ENCODE data around the gene UNC45A. TPM values are rescaled to one million over a fixed set of nuclear protein-coding genes. Genes with fewer than 3 reads are reported as not detected.

The UNC45A gene
- total and polyA plus RNA-seq, 12 donors = 19.2 to 28.0 (median 25.2) TPM

GRCh38 chr15:90936823-90937222, 1.7 kb downstream of the UNC45A start:
- DNase-seq = no peak
- intact Hi-C loops (cut with DNase I) = no loop called here
- TF ChIP-seq CTCF (IDR thresholded peaks at IDR 0.05) = no peak
- no peak overlapping the region for H3K27ac ChIP-seq
- H3K36me3 ChIP-seq = peaks cover 0 to 58% (median 31%) of the 10 kb centered on the region in 9 donors
- 80 to 91% methylated on average over 1 of the region's 1 CpG for WGBS, 2 donors
- H3K4me1 ChIP-seq = peaks cover 6 to 43% (median 28%) of the 10 kb centered on the region in 9 donors
- no peak for ATAC-seq
- H3K27me3 ChIP-seq = no peaks in the 10 kb centered on the region
- H3K4me3 ChIP-seq = no peak overlapping the region
- H3K9me3 ChIP-seq = no peaks in the 10 kb centered on the region

DNA sequence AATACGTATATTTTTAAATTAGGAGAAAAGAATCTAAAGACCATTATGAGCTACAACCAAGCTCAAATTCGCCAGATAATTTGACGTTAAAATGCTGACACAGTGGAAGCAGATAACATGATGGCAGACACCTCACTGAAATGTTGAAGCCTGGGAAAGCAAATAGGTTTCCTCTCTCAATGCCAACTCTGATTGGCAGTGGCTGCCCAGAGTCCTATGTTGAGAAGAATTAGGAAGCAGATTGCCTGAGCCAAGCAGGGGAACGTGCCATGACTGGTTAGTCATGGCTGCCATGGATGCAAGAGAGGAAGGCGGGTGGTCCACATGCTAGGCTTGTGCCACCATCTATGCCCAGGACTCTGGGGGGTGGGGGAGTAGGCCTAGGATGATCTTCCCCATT, 3.2 kb downstream of the UNC45A start:
- WGBS, 2 donors = 87 to 91% methylated on average over 5 of the region's 5 CpGs
- DNase-seq = no peak
- peaks cover 6 to 32% (median 22%) of the 10 kb centered on the region in 9 donors for H3K4me1 ChIP-seq
- intact Hi-C loops (cut with DNase I) = no loop called here
- H3K9me3 ChIP-seq = no peaks in the 10 kb centered on the region
- no peak overlapping the region for H3K27ac ChIP-seq
- H3K36me3 ChIP-seq = peaks cover 0 to 72% (median 44%) of the 10 kb centered on the region in 9 donors
- no peak for ATAC-seq
- no peak overlapping the region for H3K4me3 ChIP-seq
- no peaks in the 10 kb centered on the region for H3K27me3 ChIP-seq
- TF ChIP-seq CTCF (IDR thresholded peaks at IDR 0.05) = no peak

GRCh38 chr15:90939756-90940155, 4.7 kb downstream of the UNC45A start:
- no peak for DNase-seq
- no peak overlapping the region for H3K27ac ChIP-seq
- intact Hi-C loops (cut with DNase I) = no loop called here
- H3K4me3 ChIP-seq = no peak overlapping the region
- peaks cover 0 to 87% (median 53%) of the 10 kb centered on the region in 9 donors for H3K36me3 ChIP-seq
- H3K9me3 ChIP-seq = no peaks in the 10 kb centered on the region
- no peak for TF ChIP-seq CTCF (IDR thresholded peaks at IDR 0.05)
- H3K27me3 ChIP-seq = no peaks in the 10 kb centered on the region
- WGBS, 2 donors = 76 to 95% methylated on average over 7 of the region's 7 CpGs
- H3K4me1 ChIP-seq = peaks cover 6 to 20% (median 14%) of the 10 kb centered on the region in 9 donors
- ATAC-seq = no peak

DNA sequence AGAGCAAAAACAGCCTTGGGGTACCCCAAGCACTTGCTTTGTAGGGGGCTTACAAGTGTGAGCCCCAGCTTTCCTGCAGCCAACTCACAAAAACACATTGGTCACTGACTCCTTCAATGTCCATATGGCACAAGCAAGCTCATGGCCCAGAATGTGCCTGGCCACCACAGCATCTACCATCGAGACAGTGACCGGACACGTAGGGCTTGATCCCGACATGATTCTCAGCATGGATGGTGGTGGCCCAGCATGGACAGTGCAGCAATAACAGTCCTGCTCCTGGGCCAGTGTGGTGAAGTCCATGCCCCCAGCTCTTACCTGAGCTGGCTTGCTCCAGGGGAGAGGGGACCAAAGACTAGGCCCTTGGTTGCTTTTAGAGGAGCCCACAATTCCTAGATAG, 6.0 kb downstream of the UNC45A start:
- intact Hi-C loops (cut with DNase I) = no loop called here
- WGBS, 2 donors = 98% methylated on average over 4 of the region's 4 CpGs
- no peak for DNase-seq

More for the DNA sequence above, 6.0 kb downstream of the UNC45A start:
- ATAC-seq = no peak
- Histone ChIP-seq H3K27ac (no peak overlapping the region), H3K27me3 (no peaks in the 10 kb centered on the region), H3K4me1 (peaks cover 3 to 12% (median 7%) of the 10 kb centered on the region in 9 donors), H3K36me3 (peaks cover 5 to 100% (median 56%) of the 10 kb centered on the region in 9 donors), H3K4me3 (no peak overlapping the region), H3K9me3 (no peaks in the 10 kb centered on the region)
- TF ChIP-seq CTCF (IDR thresholded peaks at IDR 0.05) = no peak
